Fibroblast of pulmonary artery (primary cell): ENCODE measurements around the gene PSMD8.
A peak's percentile ranks its signal among the peaks of the same experiment; 100 is the strongest.

ENCODE experiments used
- DNase-seq: peaks from one replicate; pipeline ENCODE4 v3.0.0-alpha.2; 2010; ENCODE audit warnings: low read depth
- H3K4me3 ChIP-seq: replicated peaks from 2 replicates; pipeline ENCODE4 v1.5.1; 2011; ENCODE audit warnings: low read depth, mild to moderate bottlenecking, control low read depth, low read length, moderate library complexity
- CTCF ChIP-seq: IDR thresholded peaks from 2 replicates; pipeline ENCODE4 v1.5.1; 2011; ENCODE audit warnings: mild to moderate bottlenecking, control low read depth, low read length, inconsistent platforms; ENCODE audit errors: missing control alignments

PSMD8 gene

GRCh38 chr19:38389957-38390924 is 15.9 kb downstream of the PSMD8 start:
- peak overlapping the region; percentile 90 for H3K4me3 ChIP-seq
- DNase-seq: no peak
- no peak for TF ChIP-seq CTCF

- H3K4me3 ChIP-seq: no peak overlapping the region
- no peak for DNase-seq
- TF ChIP-seq CTCF: no peak
These were observed 17.6 kb downstream of the PSMD8 start for GRCh38 chr19:38391911-38392464.

- TF ChIP-seq CTCF: no peak
- peak; percentile 51 for DNase-seq
- H3K4me3 ChIP-seq: no peak overlapping the region
These were observed 18.4 kb downstream of the PSMD8 start for GRCh38 chr19:38392707-38393308.

- H3K4me3 ChIP-seq: no peak overlapping the region
- no peak for TF ChIP-seq CTCF
- DNase-seq: no peak
These were observed 20.1 kb downstream of the PSMD8 start for GRCh38 chr19:38394488-38394887.

GRCh38 chr19:38395381-38396114 is 21.2 kb downstream of the PSMD8 start:
- H3K4me3 ChIP-seq: no peak overlapping the region
- no peak for TF ChIP-seq CTCF
- DNase-seq: no peak

- no peak for DNase-seq
- TF ChIP-seq CTCF: no peak
- no peak overlapping the region for H3K4me3 ChIP-seq
These were observed 24.7 kb downstream of the PSMD8 start for GRCh38 chr19:38399081-38399480.
